ENCODE measurements around the gene ZNF222. TPM values are rescaled to one million over a fixed set of nuclear protein-coding genes. Genes with fewer than 3 reads are reported as not detected.

ZNF222 gene
- total RNA-seq, 1 experiment from 2014 or later, result 3.4 TPM

GRCh38 chr19:44021221-44021620, 4.0 kb upstream of the ZNF222 start:
- no peak for DNase-seq (ENCODE audit: low spot score)
- peaks cover 58% of the 10 kb centered on the region for H3K9me3 Mint-ChIP-seq
- H3K4me3 Mint-ChIP-seq, result no peak overlapping the region
- no peak for TF ChIP-seq NFYB (CRISPR knock-in tag; conservative IDR thresholded peaks at IDR 0.05; ENCODE audit: low read depth)
- no peak for ATAC-seq
- H3K27ac Mint-ChIP-seq, result no peak overlapping the region
- peaks cover 11% of the 10 kb centered on the region for H3K4me1 Mint-ChIP-seq
- CTCF ChIA-PET, result no interaction called here
- peaks cover 6% of the 10 kb centered on the region; the same call in 1 of the 2 replicates for H3K36me3 Mint-ChIP-seq
- H3K27me3 Mint-ChIP-seq (ENCODE audit: low read depth), result peaks cover 27% of the 10 kb centered on the region
- POLR2A ChIA-PET, result no interaction called here

- CTCF ChIA-PET, result no interaction called here
- peaks cover 31% of the 10 kb centered on the region for H3K36me3 Mint-ChIP-seq
- DNase-seq (ENCODE audit: low spot score) (no peak), ATAC-seq (no peak)
- H3K4me3 Mint-ChIP-seq, result peak overlapping the region; percentile 95
- peaks cover 11% of the 10 kb centered on the region for H3K4me1 Mint-ChIP-seq
- no peak for TF ChIP-seq FOXJ3 (CRISPR knock-in tag; IDR thresholded peaks at IDR 0.05; ENCODE audit: borderline replicate concordance)
- TF ChIP-seq EMX1 (CRISPR knock-in tag; IDR thresholded peaks at IDR 0.05), result no peak
- TF ChIP-seq ZSCAN18 (CRISPR knock-in tag; IDR thresholded peaks at IDR 0.05), result no peak
- TF ChIP-seq ZNF671 (CRISPR knock-in tag; IDR thresholded peaks at IDR 0.05), result no peak
- TF ChIP-seq ZNF138 (CRISPR knock-in tag; conservative IDR thresholded peaks at IDR 0.05), result no peak
- TF ChIP-seq PRDM15 (CRISPR knock-in tag; IDR thresholded peaks at IDR 0.05), result no peak
- no peak for TF ChIP-seq ZNF219 (CRISPR knock-in tag; IDR thresholded peaks at IDR 0.05; ENCODE audit: borderline replicate concordance)
- TF ChIP-seq, protein P1, sequence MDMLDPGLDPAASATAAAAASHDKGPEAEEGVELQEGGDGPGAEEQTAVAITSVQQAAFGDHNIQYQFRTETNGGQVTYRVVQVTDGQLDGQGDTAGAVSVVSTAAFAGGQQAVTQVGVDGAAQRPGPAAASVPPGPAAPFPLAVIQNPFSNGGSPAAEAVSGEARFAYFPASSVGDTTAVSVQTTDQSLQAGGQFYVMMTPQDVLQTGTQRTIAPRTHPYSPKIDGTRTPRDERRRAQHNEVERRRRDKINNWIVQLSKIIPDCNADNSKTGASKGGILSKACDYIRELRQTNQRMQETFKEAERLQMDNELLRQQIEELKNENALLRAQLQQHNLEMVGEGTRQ (CRISPR knock-in tag; IDR thresholded peaks at IDR 0.05), result no peak
- TF ChIP-seq NFYB (CRISPR knock-in tag; conservative IDR thresholded peaks at IDR 0.05; ENCODE audit: low read depth), result no peak
- TF ChIP-seq ZNF423 (CRISPR knock-in tag; IDR thresholded peaks at IDR 0.05), result no peak
- TF ChIP-seq, protein P2, sequence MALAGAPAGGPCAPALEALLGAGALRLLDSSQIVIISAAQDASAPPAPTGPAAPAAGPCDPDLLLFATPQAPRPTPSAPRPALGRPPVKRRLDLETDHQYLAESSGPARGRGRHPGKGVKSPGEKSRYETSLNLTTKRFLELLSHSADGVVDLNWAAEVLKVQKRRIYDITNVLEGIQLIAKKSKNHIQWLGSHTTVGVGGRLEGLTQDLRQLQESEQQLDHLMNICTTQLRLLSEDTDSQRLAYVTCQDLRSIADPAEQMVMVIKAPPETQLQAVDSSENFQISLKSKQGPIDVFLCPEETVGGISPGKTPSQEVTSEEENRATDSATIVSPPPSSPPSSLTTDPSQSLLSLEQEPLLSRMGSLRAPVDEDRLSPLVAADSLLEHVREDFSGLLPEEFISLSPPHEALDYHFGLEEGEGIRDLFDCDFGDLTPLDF (CRISPR knock-in tag; IDR thresholded peaks at IDR 0.05), result no peak
- H3K27ac Mint-ChIP-seq, result peak overlapping the region; percentile 56
- POLR2A ChIA-PET, result no interaction called here
- H3K9me3 Mint-ChIP-seq, result peaks cover 48% of the 10 kb centered on the region
- peaks cover 22% of the 10 kb centered on the region for H3K27me3 Mint-ChIP-seq (ENCODE audit: low read depth)
Measured at GRCh38 chr19:44024900-44025216, 321 bp upstream of the ZNF222 start.

DNA sequence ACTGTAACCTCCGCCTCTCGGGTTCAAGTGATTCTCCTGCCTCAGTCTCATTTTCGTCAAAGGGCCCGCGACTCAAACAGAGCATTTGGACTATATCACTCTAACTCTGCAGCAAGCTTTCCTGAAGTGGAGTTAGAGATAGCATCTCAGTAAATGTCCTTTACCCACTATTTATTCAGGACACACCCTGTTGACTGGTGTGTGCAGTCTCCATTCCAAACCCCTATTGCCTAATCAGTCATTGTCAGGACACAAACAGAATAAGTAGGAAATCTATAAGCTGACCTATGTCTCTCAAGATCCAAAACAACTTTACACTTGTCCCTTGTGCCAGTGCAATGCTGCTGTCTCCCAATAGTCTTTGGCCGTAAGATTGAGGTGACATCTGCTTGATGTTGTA, 1.4 kb downstream of the ZNF222 start:
- H3K27ac Mint-ChIP-seq, result no peak overlapping the region
- DNase-seq (ENCODE audit: low spot score) (no peak), ATAC-seq (no peak)
- H3K4me1 Mint-ChIP-seq, result peaks cover 11% of the 10 kb centered on the region
- ChIA-PET POLR2A (no interaction called here), CTCF (no interaction called here)
- H3K9me3 Mint-ChIP-seq, result peaks cover 54% of the 10 kb centered on the region
- peak overlapping the region; percentile 95; the same call in 1 of the 2 replicates for H3K4me3 Mint-ChIP-seq
- H3K27me3 Mint-ChIP-seq (ENCODE audit: low read depth), result peaks cover 9% of the 10 kb centered on the region
- peaks cover 49% of the 10 kb centered on the region for H3K36me3 Mint-ChIP-seq
- TF ChIP-seq, protein P3, sequence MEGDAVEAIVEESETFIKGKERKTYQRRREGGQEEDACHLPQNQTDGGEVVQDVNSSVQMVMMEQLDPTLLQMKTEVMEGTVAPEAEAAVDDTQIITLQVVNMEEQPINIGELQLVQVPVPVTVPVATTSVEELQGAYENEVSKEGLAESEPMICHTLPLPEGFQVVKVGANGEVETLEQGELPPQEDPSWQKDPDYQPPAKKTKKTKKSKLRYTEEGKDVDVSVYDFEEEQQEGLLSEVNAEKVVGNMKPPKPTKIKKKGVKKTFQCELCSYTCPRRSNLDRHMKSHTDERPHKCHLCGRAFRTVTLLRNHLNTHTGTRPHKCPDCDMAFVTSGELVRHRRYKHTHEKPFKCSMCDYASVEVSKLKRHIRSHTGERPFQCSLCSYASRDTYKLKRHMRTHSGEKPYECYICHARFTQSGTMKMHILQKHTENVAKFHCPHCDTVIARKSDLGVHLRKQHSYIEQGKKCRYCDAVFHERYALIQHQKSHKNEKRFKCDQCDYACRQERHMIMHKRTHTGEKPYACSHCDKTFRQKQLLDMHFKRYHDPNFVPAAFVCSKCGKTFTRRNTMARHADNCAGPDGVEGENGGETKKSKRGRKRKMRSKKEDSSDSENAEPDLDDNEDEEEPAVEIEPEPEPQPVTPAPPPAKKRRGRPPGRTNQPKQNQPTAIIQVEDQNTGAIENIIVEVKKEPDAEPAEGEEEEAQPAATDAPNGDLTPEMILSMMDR (IDR thresholded peaks at IDR 0.05), result no peak
- TF ChIP-seq ZBTB43 (CRISPR knock-in tag; IDR thresholded peaks at IDR 0.05) (no peak), SMAD3 (CRISPR knock-in tag; IDR thresholded peaks at IDR 0.05; ENCODE audit: borderline replicate concordance) (no peak), ATF1 (CRISPR knock-in tag; IDR thresholded peaks at IDR 0.05) (no peak), ZNF671 (CRISPR knock-in tag; IDR thresholded peaks at IDR 0.05) (no peak), ZNF317 (CRISPR knock-in tag; IDR thresholded peaks at IDR 0.05; ENCODE audit: borderline replicate concordance, low read depth) (no peak), SP1 (CRISPR knock-in tag; conservative IDR thresholded peaks at IDR 0.05) (no peak), ZNF423 (CRISPR knock-in tag; IDR thresholded peaks at IDR 0.05) (no peak), ZNF232 (CRISPR knock-in tag; IDR thresholded peaks at IDR 0.05) (no peak)
- TF ChIP-seq, protein P4, sequence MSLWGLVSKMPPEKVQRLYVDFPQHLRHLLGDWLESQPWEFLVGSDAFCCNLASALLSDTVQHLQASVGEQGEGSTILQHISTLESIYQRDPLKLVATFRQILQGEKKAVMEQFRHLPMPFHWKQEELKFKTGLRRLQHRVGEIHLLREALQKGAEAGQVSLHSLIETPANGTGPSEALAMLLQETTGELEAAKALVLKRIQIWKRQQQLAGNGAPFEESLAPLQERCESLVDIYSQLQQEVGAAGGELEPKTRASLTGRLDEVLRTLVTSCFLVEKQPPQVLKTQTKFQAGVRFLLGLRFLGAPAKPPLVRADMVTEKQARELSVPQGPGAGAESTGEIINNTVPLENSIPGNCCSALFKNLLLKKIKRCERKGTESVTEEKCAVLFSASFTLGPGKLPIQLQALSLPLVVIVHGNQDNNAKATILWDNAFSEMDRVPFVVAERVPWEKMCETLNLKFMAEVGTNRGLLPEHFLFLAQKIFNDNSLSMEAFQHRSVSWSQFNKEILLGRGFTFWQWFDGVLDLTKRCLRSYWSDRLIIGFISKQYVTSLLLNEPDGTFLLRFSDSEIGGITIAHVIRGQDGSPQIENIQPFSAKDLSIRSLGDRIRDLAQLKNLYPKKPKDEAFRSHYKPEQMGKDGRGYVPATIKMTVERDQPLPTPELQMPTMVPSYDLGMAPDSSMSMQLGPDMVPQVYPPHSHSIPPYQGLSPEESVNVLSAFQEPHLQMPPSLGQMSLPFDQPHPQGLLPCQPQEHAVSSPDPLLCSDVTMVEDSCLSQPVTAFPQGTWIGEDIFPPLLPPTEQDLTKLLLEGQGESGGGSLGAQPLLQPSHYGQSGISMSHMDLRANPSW (CRISPR knock-in tag; conservative IDR thresholded peaks at IDR 0.05; ENCODE audit: low read depth), result no peak

All from WTC11 (cell line).